HepG2 (cell line): ENCODE data around the gene RFC1. TPM values are rescaled to one million over a fixed set of nuclear protein-coding genes. Genes with fewer than 3 reads are reported as not detected.

Source experiments
- HDAC2 ChIP-seq: sonication (generic); formaldehyde crosslinking; IDR thresholded peaks from 2 replicates; pipeline ENCODE4 v1.4.0; 2020; ENCODE audit warnings: missing genetic modification reagents
- HMG20B ChIP-seq: conservative IDR thresholded peaks from 2 replicates; pipeline ENCODE4 v1.6.1; 2016; ENCODE audit warnings: missing genetic modification reagents, missing compliant biosample characterization
- HNF1B ChIP-seq: sonication (generic); formaldehyde crosslinking; IDR thresholded peaks from 2 replicates; pipeline ENCODE4 v1.5.1; 2020; ENCODE audit warnings: mild to moderate bottlenecking, moderate library complexity, missing genetic modification reagents
- MIXL1 ChIP-seq: IDR thresholded peaks from 2 replicates; pipeline ENCODE4 v1.6.1; 2016
- POLR2A ChIP-seq, 2 experiments: IDR thresholded peaks; 2 replicates each; pipeline ENCODE4 v1.6.1; 2011; ENCODE audit warnings: low read depth in 2 of 2, low read length in 2 of 2, mild to moderate bottlenecking in 1 of 2, moderate library complexity in 1 of 2; ENCODE audit not compliant: insufficient read depth in 1 of 2
- PTBP1 ChIP-seq: fragments of 200-400 bp; formaldehyde crosslinking; IDR thresholded peaks from 2 replicates; pipeline ENCODE4 v1.6.1; 2018; ENCODE audit warnings: low read length, low read depth; ENCODE audit not compliant: poor library complexity, severe bottlenecking
- RORA ChIP-seq: sonication (generic); formaldehyde crosslinking; IDR thresholded peaks from 2 replicates; pipeline ENCODE4 v1.5.0; 2020; ENCODE audit warnings: mild to moderate bottlenecking, missing genetic modification reagents, moderate library complexity
- RXRB ChIP-seq: IDR thresholded peaks from 2 replicates; pipeline ENCODE4 v1.6.1; 2016; ENCODE audit warnings: borderline replicate concordance, missing genetic modification reagents, missing compliant biosample characterization
- SMYD3 ChIP-seq: sonication (generic); formaldehyde crosslinking; IDR thresholded peaks from 2 replicates; pipeline ENCODE4 v1.8.1; 2023; ENCODE audit warnings: mild to moderate bottlenecking, missing genetic modification reagents
- TFAP4 ChIP-seq: sonication (generic); IDR thresholded peaks from 2 replicates; pipeline ENCODE4 v1.6.1; 2016; ENCODE audit warnings: low read depth, borderline replicate concordance
- THAP7 ChIP-seq: sonication (generic); formaldehyde crosslinking; IDR thresholded peaks from 2 replicates; pipeline ENCODE4 v1.8.1; 2023; ENCODE audit warnings: mild to moderate bottlenecking, missing genetic modification reagents
- ZFY ChIP-seq: sonication (generic); formaldehyde crosslinking; IDR thresholded peaks from 2 replicates; pipeline ENCODE4 v1.4.0; 2020; ENCODE audit warnings: missing genetic modification reagents
- ZNF331 ChIP-seq: sonication (generic); formaldehyde crosslinking; IDR thresholded peaks from 2 replicates; pipeline ENCODE4 v1.4.0; 2020; ENCODE audit warnings: missing genetic modification reagents
- ZNF407 ChIP-seq: sonication (generic); formaldehyde crosslinking; IDR thresholded peaks from one replicate; pipeline ENCODE4 v1.5.1; 2020; ENCODE audit warnings: mild to moderate bottlenecking, missing genetic modification reagents; ENCODE audit errors: not compliant biosample characterization
- ZNF431 ChIP-seq: sonication (generic); formaldehyde crosslinking; IDR thresholded peaks from 2 replicates; pipeline ENCODE4 v1.9.0; 2022; ENCODE audit warnings: missing genetic modification reagents, low read depth, mild to moderate bottlenecking, borderline replicate concordance
- polyA plus RNA-seq, 8 experiments: library from polyadenylated mRNA; depleted of rRNA in 3 of 8; stranded (reverse) in 7 of 8; unstranded in 1 of 8; fragments of >200 nt; fragmentation: Illumina TruSeq in 4 of 8; extraction: Trizol in 4 of 8; gene quantifications; 2 replicates each; pipeline versions ENCODE4 v1.2.1 to v1.2.3, GENCODE V29; 2011 to 2016; ENCODE audit warnings: low read depth in 4 of 8, missing spikeins in 1 of 8, mixed read lengths in 1 of 8; ENCODE audit not compliant: insufficient read depth in 1 of 8
- total RNA-seq, 5 experiments: library from RNA; depleted of rRNA; stranded (reverse); fragments of >200 nt; fragmentation: Illumina TruSeq; extraction: Trizol; gene quantifications; 2 replicates each; pipeline ENCODE4 v1.2.3, GENCODE V29; 2016; ENCODE audit warnings: low read depth in 1 of 5
- TF ChIP-seq, protein P1 (sequence below): sonication (generic); formaldehyde crosslinking; IDR thresholded peaks from 2 replicates; pipeline ENCODE4 v1.5.1; 2020; ENCODE audit warnings: mild to moderate bottlenecking, missing genetic modification reagents, moderate library complexity
- TF ChIP-seq, protein P2 (sequence below): sonication (generic); formaldehyde crosslinking; IDR thresholded peaks from 2 replicates; pipeline ENCODE4 v1.5.0; 2020; ENCODE audit warnings: missing genetic modification reagents

RFC1 gene
- total and polyA plus RNA-seq, 2 of the 13 experiments (the other 11 are each of a cell fraction or from before 2014, with no cell fraction given), result 15.9 to 78.8 TPM

DNA sequence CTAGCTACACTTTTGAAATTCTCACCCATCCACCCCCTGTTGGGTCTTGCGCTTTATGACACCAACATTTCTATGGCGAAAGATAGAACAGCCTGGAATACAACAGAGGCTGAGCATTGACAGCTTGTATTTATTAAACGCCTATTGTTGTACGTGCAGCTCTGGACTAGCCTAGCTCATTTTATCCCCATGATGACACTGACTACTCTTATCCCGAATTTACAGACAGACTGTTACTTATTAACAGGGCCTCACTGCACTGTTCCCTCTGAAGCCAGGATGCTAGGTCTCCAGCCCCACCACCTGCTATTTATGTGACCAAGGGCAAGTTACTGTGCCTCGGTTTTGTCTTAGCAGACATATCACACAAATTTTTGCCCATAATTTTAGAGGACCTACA is 1.0 kb upstream of the RFC1 start (continued):
- TF ChIP-seq ZNF407 (CRISPR knock-in tag) (no peak), RXRB (CRISPR knock-in tag) (no peak), MIXL1 (CRISPR knock-in tag) (0 out of 2 replicates have a peak, but pooled peaks have one; percentile 15), TFAP4 (no peak), ZFY (CRISPR knock-in tag) (no peak), HDAC2 (CRISPR knock-in tag) (peak; percentile 36; the same call in 1 of the 2 replicates), SMYD3 (CRISPR knock-in tag) (no peak), ZNF331 (no peak; the same call in 1 of the 2 replicates), HMG20B (0 out of 2 replicates have a peak, but pooled peaks have one; percentile 52), POLR2A (IDR thresholded peaks at IDR 0.05; ENCODE audit: insufficient read depth in 1 of 2, low read depth in 2 of 2, low read length in 2 of 2) (peak in 1 of 2 experiments; percentile 54; a peak in 2 of 4 replicates), HNF1B (CRISPR knock-in tag) (peak; percentile 95), ZNF431 (CRISPR knock-in tag) (no peak), THAP7 (CRISPR knock-in tag) (no peak), RORA (CRISPR knock-in tag) (no peak), PTBP1 (no peak)
- TF ChIP-seq, protein P1, sequence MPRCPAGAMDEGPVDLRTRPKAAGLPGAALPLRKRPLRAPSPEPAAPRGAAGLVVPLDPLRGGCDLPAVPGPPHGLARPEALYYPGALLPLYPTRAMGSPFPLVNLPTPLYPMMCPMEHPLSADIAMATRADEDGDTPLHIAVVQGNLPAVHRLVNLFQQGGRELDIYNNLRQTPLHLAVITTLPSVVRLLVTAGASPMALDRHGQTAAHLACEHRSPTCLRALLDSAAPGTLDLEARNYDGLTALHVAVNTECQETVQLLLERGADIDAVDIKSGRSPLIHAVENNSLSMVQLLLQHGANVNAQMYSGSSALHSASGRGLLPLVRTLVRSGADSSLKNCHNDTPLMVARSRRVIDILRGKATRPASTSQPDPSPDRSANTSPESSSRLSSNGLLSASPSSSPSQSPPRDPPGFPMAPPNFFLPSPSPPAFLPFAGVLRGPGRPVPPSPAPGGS (CRISPR knock-in tag), result no peak
- TF ChIP-seq, protein P2, sequence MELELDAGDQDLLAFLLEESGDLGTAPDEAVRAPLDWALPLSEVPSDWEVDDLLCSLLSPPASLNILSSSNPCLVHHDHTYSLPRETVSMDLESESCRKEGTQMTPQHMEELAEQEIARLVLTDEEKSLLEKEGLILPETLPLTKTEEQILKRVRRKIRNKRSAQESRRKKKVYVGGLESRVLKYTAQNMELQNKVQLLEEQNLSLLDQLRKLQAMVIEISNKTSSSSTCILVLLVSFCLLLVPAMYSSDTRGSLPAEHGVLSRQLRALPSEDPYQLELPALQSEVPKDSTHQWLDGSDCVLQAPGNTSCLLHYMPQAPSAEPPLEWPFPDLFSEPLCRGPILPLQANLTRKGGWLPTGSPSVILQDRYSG, result no peak
